GM21390 (cell line): ENCODE data around the gene COLQ.
"Not testable (repeated sequence)": the region's sequence is repeated elsewhere in the genome, so short reads cannot be mapped to it uniquely, and the experiment has no call there.

Experiments
- ATAC-seq: cut with Tn5 transposase; IDR thresholded peaks from one replicate; pipeline ENCODE4 v1.9.1; 2021; ENCODE audit not compliant: unreplicated experiment

COLQ gene

DNA sequence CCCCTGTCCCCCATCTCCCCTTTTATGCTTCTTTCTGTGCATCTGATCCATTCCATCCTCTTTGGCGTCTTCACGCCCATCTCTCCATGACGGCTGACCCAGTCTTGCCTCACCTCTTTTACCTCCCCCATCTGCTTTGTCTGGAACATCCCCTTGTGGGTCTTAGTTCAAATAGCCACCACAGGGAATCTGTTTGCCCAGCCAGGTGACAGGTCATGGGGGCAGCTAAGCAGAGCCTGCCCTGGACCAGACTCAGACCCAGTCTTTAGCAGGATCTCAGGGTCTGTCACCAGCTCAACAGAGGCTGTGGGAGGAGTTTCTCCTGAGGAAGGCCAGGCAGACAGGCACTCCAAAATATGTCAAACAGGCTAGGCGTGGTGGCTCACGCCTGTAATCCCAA is 28.1 kb downstream of the COLQ start:
- ATAC-seq = no peak

DNA sequence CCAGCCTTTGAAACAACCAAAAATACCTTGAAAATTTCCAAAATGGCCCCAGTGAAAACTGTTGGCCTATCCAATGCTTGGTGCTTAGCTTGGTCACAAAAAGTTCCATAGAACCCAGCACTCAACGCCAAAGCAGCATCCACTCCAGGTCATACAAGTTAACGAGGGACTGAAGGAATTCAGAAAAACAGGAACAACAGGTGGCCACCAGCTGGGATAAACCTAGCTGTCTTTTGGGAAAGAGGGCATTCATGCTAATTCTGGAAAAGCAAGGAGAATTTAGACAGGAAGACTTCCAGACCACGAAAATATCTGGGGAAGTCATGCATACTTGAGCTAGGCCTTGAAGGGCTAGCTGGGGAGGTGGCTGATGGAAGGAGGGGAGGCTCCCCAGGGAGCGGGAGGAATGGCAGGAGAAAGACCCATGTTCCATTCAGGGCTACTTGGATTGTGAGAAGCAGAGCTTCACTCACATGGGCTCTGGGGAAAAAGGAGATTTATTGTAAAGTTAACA is 28.6 kb downstream of the COLQ start:
- no peak for ATAC-seq

DNA sequence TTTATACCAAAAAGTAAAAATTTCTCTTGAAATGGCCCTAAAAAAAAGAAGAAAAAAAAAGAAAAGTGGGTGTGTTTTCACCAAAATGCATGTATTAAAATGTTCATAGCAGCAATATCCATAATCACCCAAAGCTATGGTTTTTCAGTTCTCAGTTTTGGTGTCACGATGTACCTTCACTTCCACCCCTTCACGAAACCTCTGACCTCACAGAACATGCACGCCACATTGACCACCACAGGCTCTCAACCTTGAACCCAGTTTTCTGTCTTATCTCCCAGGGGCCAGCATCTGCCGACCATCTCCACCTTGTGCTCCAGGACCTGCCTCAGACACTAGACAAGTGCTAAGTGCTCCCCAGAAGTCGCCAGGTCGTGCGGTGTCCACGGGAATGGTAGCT is 30.4 kb downstream of the COLQ start:
- ATAC-seq = no peak

DNA sequence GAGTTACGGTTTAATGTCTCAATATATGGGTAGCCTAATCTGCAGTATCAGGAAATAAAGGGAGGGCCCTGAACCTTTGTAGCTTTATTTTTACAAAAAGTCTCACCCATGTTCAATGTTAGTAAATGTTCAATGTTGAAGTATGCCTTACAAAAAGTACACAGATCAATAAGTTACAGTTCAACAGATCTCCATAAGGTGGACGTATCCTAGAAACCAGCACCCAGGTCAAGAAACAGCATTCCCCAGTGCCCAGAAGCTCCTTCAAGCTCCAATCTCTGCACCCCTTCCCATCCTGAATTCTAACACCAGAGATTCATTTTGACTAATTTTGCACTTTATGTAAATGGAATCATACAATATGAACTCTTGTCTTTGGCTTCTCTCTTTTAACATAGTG is 31.3 kb downstream of the COLQ start:
- no peak for ATAC-seq

DNA sequence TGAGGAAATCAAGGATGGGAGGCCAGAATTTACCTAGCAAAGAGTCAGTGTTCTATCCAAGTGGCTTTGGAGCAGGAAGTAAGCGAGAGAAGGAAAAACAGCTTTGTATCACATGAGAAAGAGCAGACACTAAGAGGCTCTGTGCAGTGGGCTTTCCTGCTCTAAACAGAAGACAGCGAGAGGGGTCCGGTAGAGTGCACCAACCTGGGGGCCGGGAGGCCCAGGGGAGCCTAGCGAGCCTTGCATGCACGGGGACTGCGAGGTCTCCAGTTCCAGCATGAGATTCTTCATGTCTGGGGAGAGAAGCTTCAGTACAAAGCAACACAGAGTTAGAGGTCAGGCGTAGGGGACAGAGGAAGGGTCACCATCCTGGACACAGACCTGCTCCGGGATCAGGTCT is 33.5 kb downstream of the COLQ start:
- no peak for ATAC-seq

DNA sequence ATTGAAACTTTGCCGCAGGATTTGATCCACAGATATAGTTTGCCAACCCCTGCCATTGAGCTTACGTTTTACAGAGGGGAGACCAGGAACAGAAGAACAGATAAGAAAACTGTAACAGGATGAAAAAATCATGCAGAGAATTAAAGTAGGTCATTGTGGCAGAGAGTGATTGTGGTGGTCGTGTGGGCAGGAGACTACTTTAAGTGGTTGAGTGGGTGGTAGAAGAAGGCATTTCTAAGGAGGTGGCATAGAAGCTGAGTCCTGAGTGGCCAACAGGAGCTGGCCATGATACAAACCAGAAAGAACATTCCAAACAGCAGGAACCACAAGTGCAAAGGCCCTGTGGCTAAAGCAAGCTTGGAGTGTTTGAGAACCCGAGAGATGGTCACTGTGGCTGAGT is 34.5 kb downstream of the COLQ start:
- no peak for ATAC-seq

DNA sequence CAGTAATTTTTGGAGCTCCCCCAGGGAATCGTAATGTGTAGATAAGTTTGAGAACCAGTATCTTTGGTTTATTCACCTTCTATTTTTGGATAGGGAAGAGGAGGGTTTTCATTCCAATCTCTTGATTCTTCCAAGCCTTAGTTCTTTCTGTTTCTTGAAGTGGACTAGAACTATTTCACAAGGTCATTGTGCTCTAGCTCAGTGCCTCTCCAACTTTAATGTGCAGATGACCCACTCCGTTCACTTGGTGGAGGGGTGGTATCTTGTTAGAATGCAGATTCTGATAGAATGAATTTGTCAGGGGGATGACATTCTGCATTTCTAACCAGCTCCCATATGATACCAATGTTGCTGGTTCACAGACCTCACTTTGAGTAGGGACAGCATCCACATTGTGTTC is 35.5 kb downstream of the COLQ start:
- ATAC-seq = no peak

DNA sequence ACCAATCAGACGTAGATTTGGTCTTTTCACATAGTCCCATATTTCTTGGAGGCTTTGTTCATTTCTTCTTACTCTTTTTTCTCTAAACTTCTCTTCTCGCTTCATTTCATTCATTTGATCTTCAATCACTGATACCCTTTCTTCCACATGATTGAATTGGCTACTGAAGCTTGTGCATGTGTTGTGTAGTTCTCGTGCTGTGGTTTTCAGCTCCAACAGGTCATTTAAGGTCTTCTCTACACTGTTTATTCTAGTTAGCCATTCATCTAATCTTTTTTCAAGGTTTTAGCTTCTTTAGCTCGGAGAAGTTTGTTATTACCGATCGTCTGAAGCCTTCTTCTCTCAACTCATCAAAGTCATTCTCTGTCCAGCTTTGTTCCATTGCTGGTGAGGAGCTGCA is 37.0 kb downstream of the COLQ start:
- ATAC-seq = not testable (repeated sequence)

DNA sequence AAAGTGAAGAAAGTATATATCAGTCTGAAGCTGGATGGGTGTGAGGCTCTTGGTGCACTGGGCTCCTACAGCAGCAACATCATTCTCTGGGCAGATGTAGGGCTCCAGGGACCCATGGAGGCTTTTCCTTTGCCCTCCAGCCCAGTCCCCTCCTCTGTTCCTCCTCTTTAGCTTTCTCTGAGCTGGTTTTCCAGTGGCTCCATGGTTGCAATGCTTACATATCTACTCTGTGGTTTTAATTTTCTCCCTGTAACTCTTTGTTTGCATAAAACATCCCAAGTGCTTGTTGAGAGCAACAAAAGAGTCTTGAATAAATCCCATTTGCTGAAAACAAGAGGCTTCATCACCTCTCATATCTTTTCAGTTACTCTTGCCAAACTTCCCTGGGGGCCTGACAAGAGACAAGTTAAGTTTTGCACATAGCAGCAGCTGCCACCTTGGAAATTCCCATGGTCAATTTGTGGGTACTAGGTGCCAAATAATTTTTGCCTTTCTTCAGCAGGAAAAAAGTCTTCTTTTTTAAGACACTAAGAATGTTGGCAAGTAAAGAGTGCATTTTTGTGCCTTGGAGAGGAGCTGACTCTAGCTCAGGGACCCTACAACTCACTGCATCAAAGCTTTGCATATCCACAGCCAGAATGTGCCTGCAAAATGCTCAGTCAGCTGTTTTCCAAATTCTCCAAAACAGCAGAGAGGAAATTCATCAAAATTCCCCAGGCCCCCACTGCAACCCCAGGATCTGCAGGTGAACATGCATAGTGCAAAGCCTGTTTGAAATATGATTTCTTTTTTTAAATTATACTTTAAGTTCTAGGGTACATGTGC is 41.9 kb downstream of the COLQ start:
- ATAC-seq = no peak

DNA sequence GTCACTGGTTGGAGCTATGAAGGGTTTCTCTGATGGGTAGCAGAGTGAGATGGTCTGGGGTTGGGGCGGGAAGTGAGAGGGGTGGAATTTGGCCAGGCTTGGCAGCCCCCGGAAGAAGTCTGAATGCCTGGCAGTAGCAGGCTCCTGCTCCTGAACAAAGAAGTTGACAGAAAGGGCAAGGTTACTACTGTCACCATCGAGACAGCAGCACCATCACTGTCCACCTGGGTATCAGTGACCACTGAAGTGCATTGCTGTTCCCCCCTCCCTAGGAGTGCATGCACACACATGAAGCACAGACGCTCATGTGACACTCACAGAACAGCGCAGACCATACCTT is 42.9 kb downstream of the COLQ start:
- no peak for ATAC-seq

DNA sequence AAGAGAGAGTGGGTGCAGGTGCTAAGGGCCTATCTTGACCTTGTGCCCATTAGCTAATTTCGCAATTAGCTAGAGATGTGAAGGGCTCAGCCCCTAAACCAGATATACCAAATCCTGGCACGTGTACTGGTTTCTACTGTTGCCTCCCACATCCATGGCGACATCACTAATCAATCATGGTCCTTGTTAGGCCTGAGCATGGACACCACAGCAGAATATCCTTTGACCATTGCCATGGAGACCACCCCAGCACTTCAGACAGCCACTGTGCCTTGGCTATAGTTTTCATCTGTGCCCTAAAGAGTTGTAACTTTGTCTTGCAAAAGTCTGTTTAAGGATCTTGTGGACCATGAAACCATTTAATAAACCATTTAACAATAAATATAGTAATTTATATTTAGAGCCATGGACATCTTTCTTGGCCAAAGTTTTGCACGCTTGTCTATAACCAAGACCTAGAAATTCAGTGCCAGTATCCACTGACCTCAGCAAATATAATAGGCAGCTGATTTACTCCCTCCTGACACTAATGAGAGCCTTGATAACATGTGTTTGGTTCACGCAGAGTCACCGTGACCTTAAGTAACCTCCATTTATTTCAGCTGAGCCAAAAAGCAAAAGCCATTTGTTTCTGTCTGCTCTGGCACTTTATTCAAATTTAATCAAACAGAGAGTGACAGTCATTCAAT is 43.4 kb downstream of the COLQ start:
- no peak for ATAC-seq

DNA sequence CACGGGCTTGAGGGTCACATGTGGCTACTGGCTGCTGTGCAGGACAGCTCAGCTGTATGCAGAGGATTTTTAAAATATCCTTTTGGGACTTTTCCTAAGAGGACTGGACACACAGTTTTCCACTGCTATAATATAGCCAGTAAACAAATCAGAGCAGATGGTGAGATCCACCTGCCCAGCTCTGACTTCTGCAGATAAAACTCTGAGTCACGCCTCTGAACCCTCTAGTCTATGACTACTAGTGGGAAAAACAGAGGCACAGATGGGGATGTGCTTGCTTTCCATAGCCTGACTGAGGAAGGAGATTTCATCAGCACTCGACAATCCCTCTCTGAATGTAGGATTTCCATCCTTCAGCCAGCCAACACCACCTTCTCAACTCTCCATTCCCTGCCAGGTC is 45.1 kb downstream of the COLQ start:
- no peak for ATAC-seq

DNA sequence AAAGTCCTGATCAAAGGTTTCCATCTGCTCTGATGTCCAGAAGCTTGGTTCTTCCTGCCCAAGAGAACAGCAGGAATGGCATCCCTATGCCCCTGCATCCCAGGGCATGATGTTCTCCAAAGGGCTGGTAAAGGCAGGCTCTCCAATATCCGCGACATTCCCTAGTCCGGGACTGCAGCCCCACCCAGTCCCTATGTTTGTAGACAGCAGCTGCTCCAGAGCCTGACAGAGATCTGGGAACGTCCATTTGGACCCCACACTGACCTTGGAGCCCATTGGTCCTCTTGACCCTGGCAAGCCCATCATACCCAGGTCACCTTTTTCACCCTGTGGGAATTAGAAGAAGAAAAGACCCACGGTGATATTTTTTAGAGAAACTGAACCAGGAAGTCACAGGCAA is 46.3 kb downstream of the COLQ start:
- no peak for ATAC-seq

DNA sequence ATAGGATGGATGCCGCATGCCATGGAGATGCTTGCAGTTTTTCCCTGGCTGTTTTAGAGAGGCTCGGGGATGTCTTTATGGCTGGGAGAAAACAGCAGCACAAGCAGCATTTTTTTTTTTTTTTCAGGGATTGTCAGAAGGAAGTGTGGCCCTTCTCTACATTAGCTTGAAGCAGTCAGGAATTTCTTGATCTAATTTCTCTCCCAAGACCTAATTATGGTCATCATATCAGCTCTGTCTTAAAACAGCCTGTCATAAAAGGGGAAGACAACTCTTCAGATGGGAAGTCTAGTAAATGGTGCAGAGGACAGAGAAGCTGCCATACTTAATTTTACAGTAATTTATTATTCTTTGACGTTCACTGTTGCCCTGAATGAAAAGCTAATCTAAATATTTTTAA is 49.6 kb downstream of the COLQ start:
- ATAC-seq = no peak

DNA sequence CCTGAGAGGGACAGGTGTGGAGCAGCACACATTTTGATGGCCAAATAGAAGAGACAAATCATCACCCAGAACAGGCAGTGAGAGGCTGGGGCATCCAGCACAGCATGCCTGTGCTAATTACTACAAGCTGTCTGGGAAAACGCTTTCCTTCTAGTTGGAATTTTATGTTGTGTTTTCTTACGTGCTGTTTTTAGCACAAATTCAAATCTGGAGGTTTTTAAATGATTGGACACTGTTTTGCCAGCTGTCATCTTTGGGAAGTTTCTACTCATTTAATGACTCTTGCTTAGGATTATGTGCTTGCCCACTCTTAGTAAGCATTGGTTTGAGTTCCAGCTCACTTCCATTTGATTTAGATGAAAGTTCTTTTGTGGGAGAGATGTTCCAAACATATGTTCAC is 50.7 kb downstream of the COLQ start:
- ATAC-seq = no peak

DNA sequence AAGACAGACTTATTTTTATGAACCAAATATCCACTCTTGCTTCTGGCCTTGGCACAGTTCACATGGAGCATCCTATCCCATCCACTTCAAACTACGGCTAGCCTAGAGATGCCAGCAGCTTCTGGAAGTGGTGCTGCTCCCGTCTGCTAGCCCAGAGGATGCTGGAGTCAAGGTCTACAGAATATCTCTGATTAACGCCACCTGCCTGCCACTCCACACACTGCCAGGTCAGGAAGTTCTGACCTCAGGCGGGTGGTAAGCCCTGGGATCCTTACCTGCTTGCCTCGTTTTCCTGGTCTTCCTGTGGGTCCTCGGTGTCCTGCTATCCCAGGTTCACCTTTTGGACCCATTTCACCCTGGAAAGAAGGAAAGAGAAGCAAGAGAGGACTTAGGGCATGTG is 51.2 kb downstream of the COLQ start:
- no peak for ATAC-seq

DNA sequence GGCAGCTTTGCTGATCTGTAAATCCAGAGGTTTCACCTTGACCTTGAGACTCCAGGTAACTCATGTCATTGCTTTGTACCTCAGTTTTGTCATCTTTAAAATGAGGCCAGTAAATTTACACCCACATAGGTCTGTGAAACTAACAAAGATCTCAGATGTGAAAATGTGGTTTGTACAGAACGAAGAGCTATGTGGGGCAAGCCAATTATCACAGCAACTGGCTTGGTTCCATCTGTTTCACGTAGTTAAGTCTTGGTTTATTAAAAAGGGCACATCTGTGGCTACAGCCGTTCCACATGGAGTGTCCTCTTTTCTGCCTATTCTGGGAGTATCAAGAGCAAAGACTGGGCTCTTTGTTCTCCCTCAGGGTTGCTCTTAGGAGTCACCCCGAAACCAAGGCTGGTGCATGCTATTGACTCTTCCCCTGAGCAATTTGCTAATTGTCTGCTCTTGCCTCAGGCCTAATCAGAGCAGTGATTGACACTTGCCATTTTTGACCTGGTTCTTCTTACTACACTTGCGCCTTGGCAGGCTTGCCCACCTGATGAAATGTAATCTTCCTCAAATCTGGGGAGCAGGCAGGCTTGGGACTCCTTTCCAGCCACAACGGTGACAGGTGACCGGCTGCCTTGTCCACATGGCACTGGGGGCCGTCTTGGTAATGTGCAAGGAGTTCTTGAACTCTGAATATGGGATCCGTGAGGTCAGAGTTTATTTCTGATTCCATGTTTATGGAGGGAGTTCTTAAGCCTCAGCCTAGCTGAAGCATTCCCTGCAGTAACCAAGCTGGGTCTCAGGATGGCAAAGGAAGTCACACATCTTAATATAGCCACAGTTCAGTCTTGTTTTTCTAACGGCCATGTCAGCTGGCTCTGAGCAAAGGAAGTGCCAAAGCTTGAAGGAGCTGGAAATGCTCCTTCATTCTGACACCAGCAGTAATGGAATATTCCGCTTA is 54.0 kb downstream of the COLQ start:
- peak; percentile 67 for ATAC-seq

DNA sequence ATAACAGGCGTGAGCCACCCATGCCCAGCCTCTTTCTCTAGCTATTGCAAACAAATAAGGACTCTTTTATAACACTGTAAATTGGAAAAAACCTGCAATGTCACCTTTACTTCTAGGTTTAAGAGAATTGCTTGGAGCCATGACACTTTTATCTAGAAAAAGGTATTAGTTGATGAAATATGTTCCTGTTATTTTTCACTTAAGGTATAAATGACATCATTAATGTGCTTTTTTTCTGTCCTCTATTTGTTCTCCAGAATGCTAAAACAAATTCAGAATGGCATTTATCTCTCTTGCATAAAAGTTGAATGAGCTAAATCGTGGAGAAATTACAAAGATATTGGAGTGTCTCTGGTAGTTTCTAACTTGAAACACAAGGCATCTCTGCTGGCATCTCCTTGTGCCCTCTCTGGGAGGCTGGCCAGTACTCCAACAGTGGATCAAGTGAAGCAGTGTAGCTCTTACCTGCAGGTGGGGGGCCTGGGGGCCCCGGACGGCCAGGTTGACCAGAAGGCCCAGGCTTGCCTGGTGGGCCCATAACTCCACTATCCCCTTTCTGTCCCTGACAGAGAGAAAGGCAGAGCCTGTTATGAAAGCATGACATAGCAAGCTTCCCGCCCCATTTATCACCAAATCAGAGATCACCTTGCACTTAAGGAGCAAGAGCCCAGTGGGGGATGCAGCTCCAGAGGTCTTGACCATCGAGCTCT is 55.5 kb downstream of the COLQ start:
- ATAC-seq = no peak

DNA sequence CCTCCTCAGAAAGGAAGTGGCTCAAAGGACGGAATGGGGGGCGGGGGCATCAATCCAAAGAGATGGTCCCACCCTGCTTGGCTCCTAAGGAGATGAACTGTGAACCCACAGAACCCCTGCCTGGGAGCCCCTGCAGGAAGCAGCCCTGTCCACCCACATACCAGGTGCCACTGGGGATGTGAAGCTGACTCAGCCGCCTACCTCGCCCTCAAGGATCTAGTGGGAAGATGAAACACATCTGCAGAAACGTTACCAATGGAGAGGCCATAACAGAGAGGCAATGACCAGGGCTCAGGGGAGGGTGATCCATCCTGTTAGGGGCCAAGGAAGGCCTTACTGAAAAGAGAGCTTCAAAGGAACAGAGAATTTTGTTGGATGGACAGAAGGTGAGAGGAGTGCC is 59.1 kb downstream of the COLQ start:
- ATAC-seq = no peak

DNA sequence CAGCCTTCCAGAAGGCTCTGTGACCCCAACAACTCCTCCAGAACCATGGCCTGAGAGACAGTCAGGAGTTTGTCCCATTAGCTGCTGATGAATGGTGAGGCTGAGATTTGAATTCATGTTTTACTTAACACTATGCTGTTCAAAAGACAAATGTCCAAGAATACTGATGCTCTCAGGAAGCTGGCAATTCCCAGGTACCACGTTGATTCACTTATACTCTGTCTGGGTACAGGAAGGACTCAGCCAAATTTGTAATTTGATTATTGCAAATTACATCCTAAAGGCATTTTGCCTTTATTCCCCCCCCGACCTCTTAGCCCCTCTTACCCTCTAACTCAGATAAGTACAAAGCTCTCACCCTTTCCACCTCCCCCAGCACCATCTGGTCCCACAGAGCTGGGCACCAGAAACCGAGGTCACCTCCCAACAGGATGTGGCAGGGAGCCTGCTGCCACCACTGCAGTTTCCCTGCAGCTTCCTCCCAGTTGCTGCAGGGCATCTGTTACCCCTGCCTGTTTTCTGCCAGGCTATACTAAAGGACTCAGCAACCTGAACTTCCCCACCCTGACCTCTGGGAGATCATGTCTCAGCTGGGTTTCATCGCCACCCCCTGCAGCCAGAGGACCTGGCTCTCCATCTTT is 60.5 kb downstream of the COLQ start:
- ATAC-seq = no peak
